ENCODE data around the gene TEDC2.
"Not testable (repeated sequence)": the region's sequence is repeated elsewhere in the genome, so short reads cannot be mapped to it uniquely, and the experiment has no call there.

Gene TEDC2, protein sequence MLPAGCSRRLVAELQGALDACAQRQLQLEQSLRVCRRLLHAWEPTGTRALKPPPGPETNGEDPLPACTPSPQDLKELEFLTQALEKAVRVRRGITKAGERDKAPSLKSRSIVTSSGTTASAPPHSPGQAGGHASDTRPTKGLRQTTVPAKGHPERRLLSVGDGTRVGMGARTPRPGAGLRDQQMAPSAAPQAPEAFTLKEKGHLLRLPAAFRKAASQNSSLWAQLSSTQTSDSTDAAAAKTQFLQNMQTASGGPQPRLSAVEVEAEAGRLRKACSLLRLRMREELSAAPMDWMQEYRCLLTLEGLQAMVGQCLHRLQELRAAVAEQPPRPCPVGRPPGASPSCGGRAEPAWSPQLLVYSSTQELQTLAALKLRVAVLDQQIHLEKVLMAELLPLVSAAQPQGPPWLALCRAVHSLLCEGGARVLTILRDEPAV

DNA sequence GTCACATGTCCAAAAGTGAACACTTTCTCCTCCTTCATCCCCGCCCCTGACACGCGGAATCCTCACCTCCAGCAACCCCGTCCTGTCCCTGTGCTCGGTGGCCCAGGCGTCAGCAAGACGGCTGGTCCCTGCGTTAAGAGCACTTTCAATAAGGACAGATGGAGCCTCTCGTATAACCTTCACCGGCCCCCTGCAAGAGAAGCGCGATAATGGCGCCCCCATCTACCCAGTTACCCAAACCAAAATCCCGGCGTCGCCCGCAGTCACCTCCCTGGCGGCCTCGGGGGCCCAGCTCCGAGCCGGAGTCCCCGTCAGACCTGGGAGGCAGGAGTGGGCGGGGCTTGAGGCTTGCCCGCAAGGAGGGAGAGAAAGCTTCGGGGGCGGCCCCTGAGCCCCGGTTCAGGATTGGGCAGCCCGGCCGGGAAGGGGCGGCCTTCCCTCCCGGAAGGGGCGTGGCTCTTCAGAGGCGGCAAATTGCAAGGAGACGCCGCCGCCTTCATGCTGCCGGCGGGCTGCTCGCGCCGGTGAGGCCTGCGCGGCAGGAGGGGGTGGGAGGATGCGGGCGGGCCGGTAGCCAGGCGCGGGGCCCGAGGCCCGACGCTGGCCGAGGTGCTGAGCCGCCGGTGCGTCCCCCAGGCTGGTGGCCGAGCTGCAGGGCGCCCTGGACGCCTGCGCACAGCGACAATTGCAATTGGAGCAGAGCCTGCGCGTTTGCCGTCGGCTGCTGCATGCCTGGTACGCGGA, at the start of gene TEDC2:
Gene TEDC2, plus strand, starts transcription at position 463 of the 744 bp plus-strand sequence. Its CDS starts 36 bp downstream, at position 499.
- DNase-seq (ENCODE audit: low read depth in 2 of 2) = peak; percentile 90 to 98

DNA sequence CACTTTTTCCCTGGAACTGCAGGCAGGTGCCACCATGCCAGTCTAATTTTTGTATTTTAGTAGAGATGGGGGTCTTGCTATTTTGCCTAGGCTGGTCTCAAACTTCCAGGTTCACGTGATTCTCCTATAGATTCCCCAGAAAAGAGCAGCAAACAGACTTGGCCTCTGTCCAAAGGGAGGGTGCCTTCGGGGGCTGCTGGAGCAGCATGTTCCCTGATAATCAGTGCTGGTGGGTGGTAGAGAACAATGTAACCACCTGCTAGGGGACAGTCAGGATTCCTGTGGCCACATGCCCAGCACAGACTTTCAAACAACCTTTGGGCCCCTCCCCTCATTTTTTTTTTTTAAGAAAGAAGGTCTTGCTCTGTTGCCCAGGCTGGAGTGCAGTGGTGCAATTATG, 44.8 kb upstream of the TEDC2 start:
- DNase-seq (ENCODE audit: low read depth in 2 of 2) = no peak

DNA sequence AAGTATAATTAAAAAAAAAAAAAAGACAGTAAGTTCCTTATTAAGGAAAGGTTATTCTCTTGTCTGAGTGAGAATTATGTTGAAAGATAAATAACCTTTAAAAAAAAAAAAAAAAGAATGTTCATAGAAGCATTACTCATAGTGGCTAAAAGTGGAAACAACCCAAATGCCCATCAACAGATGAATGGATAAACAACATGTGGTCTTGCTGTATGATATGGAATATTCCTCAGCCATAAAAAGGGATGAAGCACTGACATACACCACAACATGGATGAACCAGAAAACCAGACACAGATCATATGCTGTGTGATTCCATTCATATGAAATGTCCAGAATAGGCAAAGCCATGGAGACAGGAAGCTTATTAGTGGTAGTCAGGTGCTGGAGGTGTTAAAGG, 39.9 kb upstream of the TEDC2 start:
- no peak for DNase-seq (ENCODE audit: low read depth in 2 of 2)

DNA sequence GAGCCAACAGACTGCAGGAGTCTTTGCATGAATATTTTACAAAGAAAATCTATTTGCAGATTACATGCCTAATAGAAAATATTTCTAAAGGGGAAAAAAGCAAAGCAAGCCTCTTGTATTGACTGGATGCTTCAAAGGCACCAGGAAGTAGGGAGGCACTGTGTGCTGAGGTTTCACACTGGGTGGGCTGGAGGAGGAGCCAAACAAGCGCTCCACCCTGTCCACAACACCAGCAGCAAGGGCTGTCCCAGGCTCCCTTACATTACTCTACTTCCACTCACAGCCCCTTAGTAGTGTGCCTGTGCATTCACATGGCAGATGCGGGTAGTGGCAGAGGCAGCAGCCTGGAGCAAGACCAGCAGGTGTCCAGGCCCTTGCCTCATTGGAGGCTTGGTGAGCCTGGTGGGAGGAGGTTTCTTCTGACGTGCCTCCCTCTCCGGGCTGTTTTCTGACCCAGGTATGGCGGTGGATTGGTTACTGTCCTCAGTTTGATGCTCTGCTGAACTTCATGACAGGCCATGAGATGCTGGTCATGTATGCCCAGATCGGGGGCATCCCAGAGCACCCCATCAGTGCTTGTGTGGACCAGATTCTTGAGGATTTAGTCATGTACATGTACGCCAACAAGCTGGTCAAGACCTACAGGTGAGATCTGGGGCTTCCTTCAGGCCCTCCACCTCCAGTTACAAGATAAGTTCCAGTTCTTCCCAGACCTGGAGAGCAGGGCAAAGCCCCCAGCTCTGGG, 37.6 kb upstream of the TEDC2 start:
- no peak for DNase-seq (ENCODE audit: low read depth in 2 of 2)

DNA sequence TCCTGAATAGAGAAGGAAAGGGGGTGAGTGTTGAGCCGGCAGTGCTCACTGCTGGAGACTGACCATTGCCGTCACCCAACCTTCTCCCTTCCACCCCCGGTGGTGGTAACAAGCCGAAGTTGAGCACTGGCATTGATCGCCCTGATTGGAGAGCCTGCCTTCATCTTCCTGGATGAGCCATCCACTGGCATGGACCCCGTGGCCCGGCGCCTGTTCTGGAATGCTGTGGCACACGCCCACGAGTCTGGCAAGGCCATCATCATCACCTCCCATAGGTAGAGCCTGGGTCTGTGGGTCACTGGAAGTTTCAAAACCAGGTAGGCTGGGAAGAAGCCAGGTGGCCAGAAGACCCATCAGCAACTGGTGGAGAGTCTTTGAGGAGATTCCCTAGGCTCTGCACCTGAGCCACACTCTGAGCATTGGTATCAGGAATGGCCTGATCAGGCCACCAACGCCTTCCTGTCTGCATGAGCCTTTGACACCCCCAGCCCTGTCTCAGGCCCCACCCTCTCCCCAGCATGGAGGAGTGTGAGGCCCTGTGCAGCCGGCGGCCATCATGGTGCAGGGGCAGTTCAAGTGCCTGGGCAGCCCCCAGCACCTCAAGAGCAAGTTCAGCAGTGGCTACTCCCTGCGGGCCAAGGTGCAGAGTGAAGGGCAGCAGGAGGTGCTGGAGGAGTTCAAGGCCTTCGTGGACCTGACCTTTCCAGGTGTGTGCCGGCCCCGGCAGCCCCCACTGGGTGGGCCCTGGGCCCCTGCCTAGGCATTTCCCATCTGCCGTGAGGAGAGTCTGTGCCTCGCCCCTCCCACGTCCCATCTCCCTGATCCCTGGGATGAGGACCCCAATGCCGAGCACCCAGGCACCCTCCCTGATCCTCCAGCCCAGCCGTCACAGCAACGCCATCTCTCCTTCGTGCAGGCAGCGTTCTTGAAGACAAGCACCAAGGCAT, 35.6 kb upstream of the TEDC2 start:
- DNase-seq (ENCODE audit: low read depth in 2 of 2) = no peak

DNA sequence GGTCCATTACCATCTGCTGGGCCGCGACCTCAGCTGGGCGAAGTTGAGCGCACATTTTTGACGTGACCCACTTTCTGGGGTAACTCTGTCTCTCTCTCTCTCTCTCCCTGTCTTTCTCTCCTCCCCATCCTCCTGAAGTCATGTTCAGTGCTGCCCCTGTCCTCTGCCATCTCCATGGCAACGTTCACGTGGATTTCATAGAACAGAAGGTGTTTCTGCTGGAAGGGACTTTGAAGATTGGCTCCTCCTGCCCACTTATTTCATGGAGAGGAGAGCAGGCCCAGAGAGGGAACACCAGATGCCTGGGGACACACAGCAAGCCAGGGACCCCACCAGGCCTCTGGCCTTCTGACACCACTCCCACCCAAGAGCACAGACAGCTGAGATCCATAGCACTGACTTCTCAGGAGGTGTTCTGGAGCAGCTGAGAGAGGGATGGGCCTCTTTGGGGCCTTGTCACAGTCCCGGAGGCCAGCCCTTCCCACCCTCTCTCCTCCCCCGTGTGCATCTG, 34.8 kb upstream of the TEDC2 start:
- no peak for DNase-seq (ENCODE audit: low read depth in 2 of 2)

DNA sequence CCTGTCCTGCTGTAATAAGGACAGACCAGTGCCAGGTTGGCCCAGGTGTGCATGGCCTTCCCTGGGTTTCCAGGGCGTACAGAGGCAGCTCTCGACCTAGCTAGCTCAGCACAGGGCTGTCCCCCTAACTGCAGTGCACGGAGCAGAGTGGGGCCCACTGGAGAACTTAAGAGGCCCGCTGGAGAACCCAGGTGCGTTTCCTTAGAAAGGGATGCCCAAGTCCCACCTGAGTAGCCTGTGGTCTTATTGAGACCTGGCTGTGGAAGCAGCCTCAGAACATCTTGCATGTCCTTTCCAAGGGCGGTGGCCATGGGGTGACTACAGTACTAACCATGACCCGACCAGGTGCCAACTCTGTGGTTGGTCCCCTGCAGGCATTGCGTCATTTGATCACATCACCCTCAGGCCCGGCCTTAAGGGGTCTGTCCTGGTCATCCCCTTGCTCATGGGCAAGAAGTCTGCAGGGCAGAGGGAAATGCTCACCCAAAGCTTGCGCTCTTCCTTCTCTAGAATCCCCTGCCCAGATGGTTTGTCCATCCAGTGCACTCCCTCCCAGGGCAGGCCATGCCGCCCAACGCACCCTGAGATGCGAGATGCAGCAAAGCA, 34.0 kb upstream of the TEDC2 start:
- no peak for DNase-seq (ENCODE audit: low read depth in 2 of 2)

DNA sequence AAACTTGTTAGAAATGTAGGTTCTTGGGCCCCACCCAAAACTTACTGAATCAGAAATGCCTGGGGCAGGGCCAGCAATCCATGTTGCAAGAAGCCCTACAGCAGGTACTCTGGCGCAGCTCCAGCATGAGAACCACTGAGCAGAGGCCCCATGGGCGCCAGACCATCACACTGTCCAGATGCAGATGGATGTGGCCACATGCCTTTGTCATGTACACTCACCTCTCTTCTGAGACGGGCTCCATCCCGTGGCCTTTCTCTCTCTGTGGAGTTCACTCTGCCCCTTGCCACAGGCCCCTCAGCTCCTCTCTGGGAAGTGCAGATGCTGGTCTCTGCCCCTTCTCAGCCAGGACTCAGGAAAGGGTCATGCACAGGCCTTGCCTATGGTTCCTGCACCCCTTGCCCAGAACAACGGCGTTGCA, 33.0 kb upstream of the TEDC2 start:
- DNase-seq (ENCODE audit: low read depth in 2 of 2) = no peak

DNA sequence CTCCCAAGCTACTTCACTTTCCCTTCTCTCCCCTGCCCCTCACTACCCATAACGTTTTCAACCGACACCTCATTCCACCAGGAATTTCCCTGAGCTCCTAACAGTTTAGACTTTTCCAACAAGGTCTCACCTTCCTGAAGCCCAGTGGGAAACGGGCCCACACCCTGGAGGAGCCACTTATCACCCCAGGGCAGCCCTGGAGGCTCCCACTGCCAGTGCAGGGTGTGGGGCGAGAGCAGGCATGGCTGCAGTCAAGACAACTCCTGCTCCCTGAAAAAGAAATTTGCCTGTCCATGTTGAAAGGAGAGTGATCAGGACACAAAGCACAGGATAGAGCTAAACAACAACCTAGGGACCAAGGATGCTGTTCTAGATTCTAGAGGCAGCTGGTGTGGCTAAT, 32.4 kb upstream of the TEDC2 start:
- no peak for DNase-seq (ENCODE audit: low read depth in 2 of 2)

DNA sequence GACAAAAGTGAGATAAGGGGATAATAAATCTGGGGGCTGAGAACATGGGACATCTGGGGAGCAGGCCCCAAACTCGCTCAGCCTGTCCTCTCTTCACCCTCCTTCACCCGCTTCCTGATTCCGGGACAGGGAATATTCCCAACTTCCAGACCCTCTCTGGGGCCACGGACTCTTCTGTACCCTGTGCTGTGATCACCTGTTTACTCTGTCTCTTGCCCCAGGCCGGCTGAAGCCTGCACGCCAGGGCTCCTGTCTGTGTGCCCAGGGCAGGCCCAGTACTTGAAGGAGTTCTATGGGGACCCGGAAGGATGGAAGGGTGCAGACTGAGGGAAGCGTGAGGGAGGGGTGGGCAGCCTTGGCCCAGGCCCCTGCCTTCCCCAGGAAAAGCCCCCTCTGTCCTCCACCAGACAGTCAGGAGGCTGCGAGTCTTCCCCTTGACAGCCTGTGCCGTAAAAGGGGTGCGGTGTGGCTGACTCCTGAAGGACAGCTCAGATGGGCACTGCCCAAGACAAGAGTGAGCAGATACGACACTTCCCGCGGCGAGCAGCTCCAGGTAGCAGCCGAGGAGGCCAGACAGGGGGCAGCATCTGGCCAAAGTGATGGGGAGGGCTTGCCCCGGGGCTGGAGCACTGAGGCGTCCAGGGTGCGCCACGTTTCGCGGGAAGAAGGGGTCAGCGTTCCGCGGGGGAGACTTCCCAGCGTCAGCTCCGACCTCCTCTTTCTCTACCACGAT, 31.7 kb upstream of the TEDC2 start:
- no peak for DNase-seq (ENCODE audit: low read depth in 2 of 2)

DNA sequence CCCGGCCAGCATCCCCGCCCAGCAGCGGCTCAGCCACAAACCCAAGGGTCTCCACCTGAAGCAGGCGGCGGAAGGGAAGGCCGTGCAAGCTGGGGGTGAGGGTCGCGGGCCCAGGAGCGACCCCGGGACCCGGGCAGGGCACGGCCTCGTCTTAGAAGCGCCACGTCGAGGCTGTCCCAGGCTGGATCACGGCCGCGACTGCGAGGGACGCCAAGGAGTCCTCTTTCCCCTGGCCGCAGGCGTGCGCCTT, 31.2 kb upstream of the TEDC2 start:
- no peak for DNase-seq (ENCODE audit: low read depth in 2 of 2)

DNA sequence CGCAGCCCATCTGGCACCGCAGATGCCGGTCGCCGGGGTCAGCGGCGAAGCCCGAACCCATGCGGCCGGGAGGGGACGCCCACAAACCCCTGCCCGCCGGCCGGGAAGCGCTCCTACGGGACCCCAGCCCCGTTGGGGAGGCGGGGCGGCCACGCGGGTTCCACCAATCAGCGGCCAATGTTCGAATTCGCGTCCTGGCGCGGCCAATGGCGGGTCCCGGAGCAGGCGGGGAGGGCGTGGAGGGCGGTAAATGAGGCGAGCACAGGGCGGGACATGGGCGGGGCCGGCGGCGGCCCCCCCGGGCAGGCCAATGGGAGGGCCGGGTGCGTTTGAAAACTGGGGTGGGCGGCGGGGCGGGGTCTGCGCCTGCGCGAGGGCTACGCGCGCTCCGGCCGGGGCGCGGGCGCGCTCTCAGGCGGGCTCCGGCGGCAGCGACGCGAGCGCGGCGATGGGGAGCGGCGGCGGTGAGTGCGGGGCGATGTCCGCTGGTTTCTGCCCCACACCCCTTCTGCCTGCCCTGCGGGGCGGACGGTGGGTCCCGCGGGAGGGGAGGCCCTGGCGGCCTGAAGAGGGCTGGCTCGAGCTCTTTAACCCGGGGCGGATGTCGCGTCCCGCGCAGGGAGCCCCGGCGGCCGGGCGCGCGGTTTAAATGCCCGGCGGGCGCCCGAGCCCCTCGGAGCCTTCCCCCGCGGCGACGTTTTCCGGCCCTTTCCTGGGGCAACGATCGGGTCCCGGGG, 30.7 kb upstream of the TEDC2 start, which contains the start of gene CCNF:
Gene CCNF, plus strand, starts transcription at position 414 of the 737 bp plus-strand sequence. Its CDS starts 35 bp downstream, at position 449.
- DNase-seq (ENCODE audit: low read depth in 2 of 2) = peak; percentile 96 to 97

DNA sequence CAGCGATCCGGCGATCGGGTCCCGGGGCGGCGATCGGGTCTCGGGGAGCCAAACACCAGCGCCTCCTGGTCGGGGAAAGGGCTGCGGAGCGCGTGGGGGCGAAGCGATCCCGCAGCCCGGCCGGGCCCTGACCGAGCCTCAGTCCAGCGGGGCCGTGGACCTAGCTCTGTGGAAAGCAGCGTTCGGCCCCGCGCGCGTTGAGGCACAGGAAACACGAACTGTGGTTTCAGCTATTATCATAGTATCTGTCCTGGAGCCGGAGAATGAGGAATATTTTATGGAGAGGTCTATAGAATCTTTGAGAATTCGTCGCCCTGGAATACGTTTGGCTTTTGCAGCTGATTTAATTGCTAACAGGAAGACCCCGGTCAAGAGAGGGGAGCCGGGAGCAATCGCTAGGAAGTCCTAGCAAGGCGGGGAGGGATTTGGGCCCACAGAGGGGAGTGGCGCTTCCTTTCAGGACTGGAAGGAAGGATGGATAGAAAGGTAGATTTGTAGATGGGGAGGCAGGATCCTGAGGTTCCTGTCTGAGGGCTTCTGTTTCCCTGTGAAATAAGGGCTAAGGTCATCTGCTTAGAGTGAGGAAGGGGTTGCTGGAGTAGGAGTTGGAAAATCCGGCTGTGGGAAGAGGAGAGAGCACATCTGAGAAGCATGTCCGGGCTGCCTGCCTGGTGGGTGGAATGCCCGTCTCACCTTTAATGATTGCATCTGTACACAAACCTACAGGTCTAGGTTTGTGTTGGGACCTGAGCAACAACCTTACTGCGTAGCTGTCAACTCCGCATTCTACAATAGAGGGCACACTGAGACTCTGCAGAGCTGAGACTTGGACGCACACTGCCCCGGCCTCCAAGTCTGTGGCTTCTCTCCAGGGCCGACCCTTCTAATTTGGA, 29.9 kb upstream of the TEDC2 start:
- no peak for DNase-seq (ENCODE audit: low read depth in 2 of 2)

DNA sequence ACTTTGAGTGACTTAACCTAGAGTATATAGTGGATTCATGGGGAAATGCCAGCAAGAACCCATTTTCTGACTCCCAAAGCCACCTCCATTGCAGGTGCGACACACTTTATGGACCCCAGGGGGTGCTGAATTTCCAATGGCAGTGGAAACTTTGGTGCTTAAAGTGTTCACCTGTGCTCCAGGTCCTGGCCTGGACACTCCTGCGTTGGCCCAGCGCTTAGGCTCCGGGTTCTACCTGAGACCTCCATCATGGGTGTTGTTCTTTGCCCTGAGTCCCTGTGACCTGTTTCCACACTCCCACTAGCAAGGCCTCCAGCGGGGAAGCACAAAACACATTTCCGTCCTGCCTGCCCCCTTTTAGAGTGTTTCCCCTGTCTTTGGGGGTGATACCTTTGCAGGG, 27.6 kb upstream of the TEDC2 start:
- DNase-seq (ENCODE audit: low read depth in 2 of 2) = no peak

DNA sequence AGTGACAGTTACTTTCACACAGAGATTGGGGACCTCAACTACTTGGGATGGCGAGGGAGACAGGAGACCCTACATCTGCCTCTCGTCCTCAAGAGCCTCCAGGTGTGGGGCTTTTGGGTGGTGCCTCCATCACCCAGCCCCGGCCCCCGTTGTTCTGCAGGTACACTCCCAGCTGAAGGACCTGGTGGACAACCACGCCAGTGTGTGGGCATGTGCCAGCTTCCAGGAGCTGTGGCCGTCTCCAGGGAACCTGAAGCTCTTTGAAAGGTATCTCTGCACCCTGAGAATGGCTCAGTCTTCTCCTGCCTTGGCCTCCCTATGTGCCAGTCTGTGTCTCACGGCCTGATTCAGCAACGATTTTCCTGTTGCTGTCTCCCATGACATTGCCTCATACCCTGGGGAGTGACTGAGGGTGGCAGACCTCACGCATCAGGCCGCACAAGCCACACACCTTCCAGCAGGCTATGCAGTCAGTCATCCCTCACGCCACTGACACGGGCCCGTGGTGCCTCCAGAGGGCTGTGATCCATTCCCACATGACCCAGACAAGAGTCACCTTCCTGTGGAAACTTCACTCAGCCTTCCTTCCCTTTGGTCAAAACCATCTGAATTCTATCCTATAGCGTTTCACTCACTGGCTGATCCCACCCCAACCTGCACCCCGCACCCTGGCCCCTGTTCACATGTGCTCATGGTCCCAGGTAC, 27.0 kb upstream of the TEDC2 start:
- no peak for DNase-seq (ENCODE audit: low read depth in 2 of 2)

DNA sequence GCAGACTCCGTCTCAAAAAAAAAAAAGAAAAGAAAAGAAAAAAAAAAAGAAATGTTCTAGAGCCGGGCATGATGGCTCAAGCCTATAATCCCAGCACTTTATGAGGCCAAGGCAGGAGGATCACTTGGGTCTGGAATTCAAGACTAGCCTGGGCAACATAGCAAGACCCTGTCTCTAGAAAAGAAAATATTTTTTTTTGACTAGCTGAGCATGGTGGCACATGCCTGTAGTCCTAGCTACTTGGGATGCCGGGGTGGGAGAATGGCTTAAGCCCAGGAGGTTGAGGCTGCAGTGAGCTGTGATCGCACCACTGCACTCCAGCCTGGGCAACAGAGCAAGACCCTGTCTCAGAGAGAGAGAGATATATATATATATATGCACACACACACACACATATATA, 24.7 kb upstream of the TEDC2 start:
- DNase-seq (ENCODE audit: low read depth in 2 of 2) = not testable (repeated sequence)

DNA sequence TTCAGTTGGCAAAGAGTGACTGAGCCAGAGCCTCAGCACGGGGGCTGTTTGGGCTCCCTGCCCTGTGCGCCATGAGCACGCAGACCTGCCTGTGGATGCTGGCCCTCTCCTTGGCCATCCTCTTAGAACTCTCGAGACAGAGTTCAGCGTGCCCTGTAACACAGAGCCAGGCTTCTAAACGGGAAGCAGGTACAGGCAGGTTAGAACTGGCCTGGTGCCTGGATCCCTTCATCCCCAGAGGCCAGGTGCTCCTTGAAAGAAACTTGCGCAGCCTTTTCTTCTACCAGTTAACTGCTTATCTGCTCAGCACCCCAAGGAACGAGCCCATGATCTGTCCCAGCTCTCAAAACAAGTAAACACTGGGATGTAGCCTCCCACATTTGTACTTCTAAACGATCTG, 23.8 kb upstream of the TEDC2 start:
- no peak for DNase-seq (ENCODE audit: low read depth in 2 of 2)
